ENCODE data around the gene MCM3AP.
A peak's percentile ranks its signal among the peaks of the same experiment; 100 is the strongest.

MCM3AP gene

DNA sequence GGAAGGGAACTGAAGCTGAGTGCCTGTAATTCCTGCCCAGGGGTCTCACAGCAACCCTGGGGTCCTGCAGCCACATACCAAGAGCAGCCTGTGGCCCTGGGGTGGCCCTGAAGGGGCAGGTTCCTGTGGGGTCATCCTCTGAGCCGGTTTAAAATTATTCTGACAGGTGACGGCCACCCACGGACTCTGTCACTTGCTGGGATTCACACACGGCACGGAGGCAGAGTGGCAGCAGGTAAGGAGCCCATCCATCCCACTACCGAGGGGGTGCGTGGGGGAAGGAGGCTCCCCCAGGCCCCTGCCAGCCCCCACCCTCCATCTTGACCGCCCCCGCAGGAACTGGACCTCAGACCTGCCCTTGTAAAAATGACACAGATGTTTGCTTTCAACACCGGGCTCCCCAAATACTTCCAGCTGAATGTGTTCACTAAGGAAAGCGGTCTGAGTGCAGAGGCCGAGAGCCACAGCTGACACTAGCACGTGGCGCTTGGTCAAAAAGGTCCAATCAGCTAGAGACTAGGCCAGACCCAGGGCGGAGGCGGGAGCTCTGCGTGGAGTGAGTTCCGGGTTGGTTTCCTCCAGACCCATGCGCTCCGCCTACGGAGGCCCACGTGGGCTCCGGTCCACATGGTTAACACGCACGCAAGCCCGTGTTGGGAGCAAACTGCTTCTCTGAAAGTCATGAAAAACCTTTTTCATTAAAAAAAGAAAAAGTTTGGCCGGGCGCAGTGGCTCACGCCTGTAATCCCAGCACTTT is 10.8 kb upstream of the MCM3AP start:
- TF ChIP-seq, protein P1, sequence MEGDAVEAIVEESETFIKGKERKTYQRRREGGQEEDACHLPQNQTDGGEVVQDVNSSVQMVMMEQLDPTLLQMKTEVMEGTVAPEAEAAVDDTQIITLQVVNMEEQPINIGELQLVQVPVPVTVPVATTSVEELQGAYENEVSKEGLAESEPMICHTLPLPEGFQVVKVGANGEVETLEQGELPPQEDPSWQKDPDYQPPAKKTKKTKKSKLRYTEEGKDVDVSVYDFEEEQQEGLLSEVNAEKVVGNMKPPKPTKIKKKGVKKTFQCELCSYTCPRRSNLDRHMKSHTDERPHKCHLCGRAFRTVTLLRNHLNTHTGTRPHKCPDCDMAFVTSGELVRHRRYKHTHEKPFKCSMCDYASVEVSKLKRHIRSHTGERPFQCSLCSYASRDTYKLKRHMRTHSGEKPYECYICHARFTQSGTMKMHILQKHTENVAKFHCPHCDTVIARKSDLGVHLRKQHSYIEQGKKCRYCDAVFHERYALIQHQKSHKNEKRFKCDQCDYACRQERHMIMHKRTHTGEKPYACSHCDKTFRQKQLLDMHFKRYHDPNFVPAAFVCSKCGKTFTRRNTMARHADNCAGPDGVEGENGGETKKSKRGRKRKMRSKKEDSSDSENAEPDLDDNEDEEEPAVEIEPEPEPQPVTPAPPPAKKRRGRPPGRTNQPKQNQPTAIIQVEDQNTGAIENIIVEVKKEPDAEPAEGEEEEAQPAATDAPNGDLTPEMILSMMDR (IDR thresholded peaks at IDR 0.05; ENCODE audit: extremely low read depth, missing control alignments): no peak
- peak; percentile 67 for DNase-seq (ENCODE audit: low spot score)

- no peak for DNase-seq (ENCODE audit: low spot score)
- TF ChIP-seq, protein P1 (IDR thresholded peaks at IDR 0.05; ENCODE audit: extremely low read depth, missing control alignments): no peak
Observed at GRCh38 chr21:46295177-46295770, 9.9 kb upstream of the MCM3AP start.

DNA sequence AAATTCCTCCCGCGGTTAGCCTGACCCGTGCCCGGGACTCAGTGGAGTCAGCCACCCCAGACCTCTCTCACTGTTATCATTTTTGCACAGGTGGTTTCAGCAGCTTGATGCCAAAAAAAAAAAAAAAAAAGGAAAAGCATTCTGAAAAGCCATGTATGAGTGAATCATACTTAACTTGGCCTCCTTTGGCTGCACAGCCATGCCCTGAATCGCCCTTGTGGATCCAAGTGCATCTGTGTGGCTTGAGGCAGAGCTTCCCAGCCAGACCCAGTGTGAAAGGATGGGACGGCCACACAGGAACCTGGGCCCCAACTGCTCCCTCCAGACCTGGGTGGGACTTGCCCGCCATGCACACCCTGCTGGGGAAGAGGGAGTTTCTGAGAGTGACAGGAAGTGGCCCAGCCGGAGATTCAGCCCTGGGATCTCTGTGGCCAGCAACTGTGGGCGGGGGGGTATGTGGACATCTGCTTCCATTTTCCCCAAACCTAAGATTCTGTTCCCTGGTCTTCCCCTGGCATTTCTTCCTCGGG is 9.3 kb upstream of the MCM3AP start:
- DNase-seq (ENCODE audit: low spot score): peak; percentile 74
- TF ChIP-seq, protein P1 (IDR thresholded peaks at IDR 0.05; ENCODE audit: extremely low read depth, missing control alignments): no peak

DNA sequence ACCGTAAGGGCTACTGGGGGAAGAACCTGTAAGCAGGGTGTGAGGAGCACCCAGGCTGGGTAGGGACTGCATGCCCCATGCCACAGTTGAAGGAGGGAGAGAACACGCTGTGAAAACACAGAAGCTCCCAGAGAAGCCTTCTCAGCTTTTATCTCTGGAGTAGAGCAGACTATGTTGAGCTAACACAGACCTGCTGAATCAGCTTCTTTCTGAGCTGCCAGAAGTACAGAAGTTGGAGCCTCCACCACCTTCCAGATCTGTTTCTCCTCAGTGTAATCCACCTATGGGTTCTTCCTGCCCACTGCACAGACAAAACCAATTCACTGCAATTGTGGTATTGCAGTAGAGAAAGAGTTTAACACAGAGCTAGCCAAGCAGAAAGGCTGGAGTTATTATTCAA is 6.2 kb upstream of the MCM3AP start:
- DNase-seq (ENCODE audit: low spot score): no peak
- TF ChIP-seq, protein P1 (IDR thresholded peaks at IDR 0.05; ENCODE audit: extremely low read depth, missing control alignments): no peak

DNA sequence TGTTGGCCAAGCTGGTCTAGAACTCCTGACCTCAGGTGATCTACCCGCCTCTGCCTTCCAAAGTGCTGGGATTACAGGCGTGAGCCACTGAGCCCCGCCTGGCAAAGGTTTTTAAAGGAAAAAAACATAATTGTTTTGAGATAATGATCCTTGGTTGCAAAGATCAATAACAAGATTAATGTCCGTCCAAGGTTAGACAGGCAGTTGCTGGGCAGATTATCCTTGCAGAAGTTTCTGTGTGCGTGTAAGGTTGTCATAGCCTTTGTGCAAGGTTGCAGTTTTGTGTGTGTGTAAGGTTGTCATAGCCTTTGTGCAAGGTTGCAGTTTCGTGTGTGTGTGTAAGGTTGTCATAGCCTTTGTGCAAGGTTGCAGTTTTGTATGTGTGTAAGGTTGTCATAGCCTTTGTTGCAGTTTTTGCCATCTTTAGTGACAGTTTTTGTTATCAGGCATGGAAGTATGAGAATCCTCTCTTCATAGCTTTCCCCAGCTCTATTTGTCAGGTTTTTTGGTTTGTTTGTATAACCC is 4.3 kb upstream of the MCM3AP start:
- no peak for DNase-seq (ENCODE audit: low spot score)
- TF ChIP-seq, protein P1 (IDR thresholded peaks at IDR 0.05; ENCODE audit: extremely low read depth, missing control alignments): no peak

DNA sequence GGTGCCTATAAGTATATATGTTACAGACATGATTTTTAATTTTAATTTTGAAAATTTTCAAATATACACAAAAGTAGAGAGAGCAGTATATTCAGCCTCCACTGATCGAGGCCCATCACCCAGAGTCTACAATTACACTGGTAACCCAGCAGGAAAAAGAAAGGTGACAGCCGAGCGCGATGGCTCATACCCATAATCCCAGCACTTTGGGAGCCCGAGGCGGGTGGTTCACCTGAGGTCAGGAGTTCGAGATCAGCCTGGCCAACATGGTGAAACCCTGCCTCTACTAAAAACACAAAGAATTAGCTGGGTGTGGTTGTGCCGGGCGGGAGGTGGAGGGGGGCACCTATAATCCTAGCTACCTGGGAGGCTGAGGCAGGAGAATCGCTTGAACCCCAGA is 2.1 kb upstream of the MCM3AP start:
- no peak for DNase-seq (ENCODE audit: low spot score)
- TF ChIP-seq, protein P1 (IDR thresholded peaks at IDR 0.05; ENCODE audit: extremely low read depth, missing control alignments): no peak

DNA sequence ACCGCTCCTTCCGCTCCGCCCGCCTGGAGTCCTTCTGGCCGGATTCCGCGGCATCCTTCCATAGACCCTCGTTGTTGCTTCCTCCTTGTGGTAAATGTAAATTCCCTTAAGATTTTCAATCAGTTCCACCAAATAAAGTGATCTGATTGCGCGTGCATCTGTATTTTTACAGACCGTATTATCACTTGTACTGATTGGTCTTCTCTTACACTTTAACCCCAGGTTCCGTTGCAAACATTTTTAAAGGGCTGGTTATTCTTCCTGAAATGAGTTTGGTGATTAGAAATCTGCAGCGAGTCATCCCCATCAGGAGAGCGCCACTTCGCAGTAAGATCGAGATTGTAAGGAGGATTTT is 1.2 kb upstream of the MCM3AP start:
- no peak for DNase-seq (ENCODE audit: low spot score)
- TF ChIP-seq, protein P1 (IDR thresholded peaks at IDR 0.05; ENCODE audit: extremely low read depth, missing control alignments): no peak

Data from GM20000 (cell line).